SW 1271 (cell line): Measurements from ENCODE around the gene OR51F1.
"Not testable (repeated sequence)": the region's sequence is repeated elsewhere in the genome, so short reads cannot be mapped to it uniquely, and the experiment has no call there.

Source experiments
- DNase-seq, 2 experiments: peaks; one replicate each; lab custom pipeline; 2025; lab: John Stamatoyannopoulos, UW

The OR51F1 gene

GRCh38 chr11:4769838-4770237, at the start of gene OR51F1:
Gene OR51F1, minus strand, starts transcription at chr11:4769938. Its CDS starts 0 bp downstream, at chr11:4769938.
- DNase-seq: no peak

- no peak for DNase-seq
These were observed 39.5 kb upstream of the OR51F1 start for GRCh38 chr11:4809246-4809645.

GRCh38 chr11:4808476-4808875, 38.7 kb upstream of the OR51F1 start:
- no peak for DNase-seq

- DNase-seq: no peak
These were observed 34.5 kb upstream of the OR51F1 start, which contains the start of gene OR52R1 for GRCh38 chr11:4804280-4804679. Gene OR52R1, minus strand, starts transcription at chr11:4804380. Its CDS starts 0 bp downstream, at chr11:4804380.

GRCh38 chr11:4801316-4801715, 31.6 kb upstream of the OR51F1 start:
- DNase-seq: not testable (repeated sequence)

GRCh38 chr11:4798427-4799183, 28.9 kb upstream of the OR51F1 start:
- DNase-seq: no peak

GRCh38 chr11:4797206-4797605, 27.5 kb upstream of the OR51F1 start:
- no peak for DNase-seq

- DNase-seq: no peak
These were observed 12.7 kb upstream of the OR51F1 start for GRCh38 chr11:4782454-4782853.

- no peak for DNase-seq
These were observed 1.6 kb downstream of the OR51F1 start for GRCh38 chr11:4768094-4768493.

GRCh38 chr11:4766420-4767043, 3.2 kb downstream of the OR51F1 start:
- DNase-seq: no peak

GRCh38 chr11:4763096-4763495, 6.6 kb downstream of the OR51F1 start:
- no peak for DNase-seq

- DNase-seq: no peak
These were observed 18.5 kb downstream of the OR51F1 start for GRCh38 chr11:4751201-4751600.

- no peak for DNase-seq
These were observed 21.3 kb downstream of the OR51F1 start for GRCh38 chr11:4748438-4748837.

GRCh38 chr11:4740735-4741134, 29.0 kb downstream of the OR51F1 start:
- no peak for DNase-seq

- DNase-seq: no peak
These were observed 42.6 kb downstream of the OR51F1 start for GRCh38 chr11:4727171-4727570.

GRCh38 chr11:4722616-4723534, 46.9 kb downstream of the OR51F1 start:
- DNase-seq: not testable (repeated sequence)
